Measurements from ENCODE around the gene E2F4. TPM values are rescaled to one million over a fixed set of nuclear protein-coding genes. Genes with fewer than 3 reads are reported as not detected.
A peak's percentile ranks its signal among the peaks of the same experiment; 100 is the strongest.

Gene E2F4
- polyA plus RNA-seq, 2 of the 4 experiments (the other 2 are of a cell fraction), result 65.1 to 66.6 TPM

DNA sequence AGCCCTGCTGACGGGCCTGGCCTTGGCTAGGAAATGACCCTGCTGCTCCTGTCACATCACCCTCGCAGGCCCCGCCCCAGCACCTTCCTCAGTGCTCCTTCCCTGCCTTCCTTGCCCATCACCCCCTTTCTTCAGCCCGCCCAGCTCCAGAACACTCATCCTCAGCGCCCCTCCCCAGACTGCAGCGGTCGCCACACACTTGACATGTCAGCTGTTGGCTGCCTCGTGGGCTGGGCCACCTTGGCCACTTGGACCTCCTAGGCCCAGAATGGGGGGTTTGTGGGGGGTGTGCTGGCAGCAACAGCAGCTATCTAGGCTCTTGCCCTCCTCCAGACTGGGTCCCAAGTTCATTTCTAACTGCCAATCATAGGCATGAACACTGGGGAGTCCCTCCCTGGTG is 17.6 kb downstream of the E2F4 start (continued):
- no peak for TF ChIP-seq CBX8 (IDR thresholded peaks at IDR 0.05)

- no peak for FAIRE-seq
- Histone ChIP-seq H3K4me1 (peaks cover 25% of the 10 kb centered on the region), H3K27ac (no peak overlapping the region), H3K4me2 (no peak overlapping the region), H3K4me3 (no peak overlapping the region), H3K9me3 (no peaks in the 10 kb centered on the region)
- POLR2A ChIA-PET, result interaction anchor here (3.7 kb wide), 1 partner anchor 17 kb away, joined by 11 read pairs; the partner anchor contains the start of gene TMEM208
- CTCF ChIA-PET, result interaction anchor here (0.9 to 10.5 kb wide), 9 partner anchors 8 to 271 kb away, joined by 3 to 105 read pairs (median 4); partner anchors contain the start of genes ATP6V0D1, B3GNT9, E2F4 and ELMO3
- DNase-seq (ENCODE audit: low read depth in 1 of 2, low spot score in 1 of 2), result no peak
- TF ChIP-seq CEBPB (IDR thresholded peaks at IDR 0.05), result no peak
- no peak for TF ChIP-seq NPAS2 (CRISPR knock-in tag; IDR thresholded peaks at IDR 0.05; ENCODE audit: borderline replicate concordance)
- TF ChIP-seq, protein P1, sequence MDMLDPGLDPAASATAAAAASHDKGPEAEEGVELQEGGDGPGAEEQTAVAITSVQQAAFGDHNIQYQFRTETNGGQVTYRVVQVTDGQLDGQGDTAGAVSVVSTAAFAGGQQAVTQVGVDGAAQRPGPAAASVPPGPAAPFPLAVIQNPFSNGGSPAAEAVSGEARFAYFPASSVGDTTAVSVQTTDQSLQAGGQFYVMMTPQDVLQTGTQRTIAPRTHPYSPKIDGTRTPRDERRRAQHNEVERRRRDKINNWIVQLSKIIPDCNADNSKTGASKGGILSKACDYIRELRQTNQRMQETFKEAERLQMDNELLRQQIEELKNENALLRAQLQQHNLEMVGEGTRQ (IDR thresholded peaks at IDR 0.05), result no peak
- TF ChIP-seq HES2 (IDR thresholded peaks at IDR 0.05), result no peak
- no peak for TF ChIP-seq ELK1 (IDR thresholded peaks at IDR 0.05; ENCODE audit: low read depth, low read length)
- TF ChIP-seq POLR2AphosphoS2 (conservative IDR thresholded peaks at IDR 0.05; ENCODE audit: low read length), result 0 out of 2 replicates have a peak, but pooled peaks have one; percentile 41
- no peak for TF ChIP-seq HMGXB4 (CRISPR knock-in tag; IDR thresholded peaks at IDR 0.05; ENCODE audit: borderline replicate concordance)
- TF ChIP-seq PHF8 (IDR thresholded peaks at IDR 0.05; ENCODE audit: borderline replicate concordance, low read depth), result no peak
- no peak for TF ChIP-seq TP53 (CRISPR knock-in tag; IDR thresholded peaks at IDR 0.05)
- peak; percentile 10 to 18; a peak in 4 of 6 replicates for ATAC-seq
- WGBS (ENCODE audit: missing lambda C conversion rate), result 89% methylated on average over 17 of the region's 25 CpGs
Measured at GRCh38 chr16:67210069-67210937, 18.3 kb downstream of the E2F4 start.

- Histone ChIP-seq H3K4me1 (peaks cover 23% of the 10 kb centered on the region), H3K4me3 (no peak overlapping the region), H3K9me3 (no peaks in the 10 kb centered on the region), H3K4me2 (no peak overlapping the region), H3K27ac (no peak overlapping the region)
- WGBS (ENCODE audit: missing lambda C conversion rate), result 69% methylated on average over 7 of the region's 7 CpGs
- POLR2A ChIA-PET, result interaction anchor here (3.7 kb wide), 1 partner anchor 15 kb away, joined by 11 read pairs; the partner anchor contains the start of gene TMEM208
- no peak for DNase-seq (ENCODE audit: low read depth in 1 of 2, low spot score in 1 of 2)
- CTCF ChIA-PET, result interaction anchor here (0.8 to 10.5 kb wide), 7 partner anchors 9 to 56 kb away, joined by 3 to 105 read pairs (median 4); partner anchors contain the start of genes E2F4, ELMO3 and TMEM208
- TF ChIP-seq HES2 (IDR thresholded peaks at IDR 0.05) (no peak), CEBPB (IDR thresholded peaks at IDR 0.05) (no peak), PHF8 (IDR thresholded peaks at IDR 0.05; ENCODE audit: borderline replicate concordance, low read depth) (no peak), E2F6 (IDR thresholded peaks at IDR 0.05; ENCODE audit: borderline replicate concordance, low read depth) (no peak), MAZ (IDR thresholded peaks at IDR 0.05; ENCODE audit: borderline replicate concordance, low read depth, low read length) (no peak), CHD4 (IDR thresholded peaks at IDR 0.05; ENCODE audit: borderline replicate concordance) (no peak), RARB (CRISPR knock-in tag; IDR thresholded peaks at IDR 0.05) (no peak), RCOR1 (IDR thresholded peaks at IDR 0.05; ENCODE audit: low read depth, low read length) (no peak), JUN (IDR thresholded peaks at IDR 0.05) (no peak), NR3C1 (IDR thresholded peaks at IDR 0.05) (no peak), CBX2 (IDR thresholded peaks at IDR 0.05; ENCODE audit: borderline replicate concordance, low read depth) (no peak)
- no peak for ATAC-seq
- no peak for FAIRE-seq
Measured at GRCh38 chr16:67211674-67212073, 19.7 kb downstream of the E2F4 start.
